ENCODE data around the gene FBRSL1.

FBRSL1 gene

GRCh38 chr12:132513458-132514135, 23.6 kb downstream of the FBRSL1 start:
- Histone ChIP-seq H3K79me2 (ENCODE audit: insufficient read depth, low read depth) (no peaks in the 10 kb centered on the region), H3K4me3 (IDR thresholded peaks at IDR 0.05; ENCODE audit: insufficient read depth, low read depth, low read length) (no peak overlapping the region), H4K20me1 (ENCODE audit: insufficient read depth) (no peaks in the 10 kb centered on the region), H3K27me3 (ENCODE audit: insufficient read depth, low read depth) (no peaks in the 10 kb centered on the region), H3K27ac (no peak overlapping the region), H3K4me2 (no peak overlapping the region), H3K4me1 (ENCODE audit: low read depth, poor library complexity, severe bottlenecking) (no peaks in the 10 kb centered on the region), H3K9ac (no peak overlapping the region), H2AFZ (ENCODE audit: low read depth) (no peak overlapping the region), H3K36me3 (ENCODE audit: insufficient read depth) (no peaks in the 10 kb centered on the region)
- TF ChIP-seq CTCF (conservative IDR thresholded peaks at IDR 0.05; ENCODE audit: low read depth, low read length): no peak

GRCh38 chr12:132514216-132514820, 24.4 kb downstream of the FBRSL1 start:
- no peak overlapping the region for H2AFZ ChIP-seq (ENCODE audit: low read depth)
- TF ChIP-seq CTCF (conservative IDR thresholded peaks at IDR 0.05; ENCODE audit: low read depth, low read length): no peak
- no peaks in the 10 kb centered on the region for H3K27me3 ChIP-seq (ENCODE audit: insufficient read depth, low read depth)
- no peaks in the 10 kb centered on the region for H3K36me3 ChIP-seq (ENCODE audit: insufficient read depth)
- H3K4me3 ChIP-seq (IDR thresholded peaks at IDR 0.05; ENCODE audit: insufficient read depth, low read depth, low read length): no peak overlapping the region
- no peak overlapping the region for H3K9ac ChIP-seq
- H4K20me1 ChIP-seq (ENCODE audit: insufficient read depth): no peaks in the 10 kb centered on the region
- no peak overlapping the region for H3K4me2 ChIP-seq
- H3K27ac ChIP-seq: no peak overlapping the region
- H3K79me2 ChIP-seq (ENCODE audit: insufficient read depth, low read depth): no peaks in the 10 kb centered on the region
- H3K4me1 ChIP-seq (ENCODE audit: low read depth, poor library complexity, severe bottlenecking): no peaks in the 10 kb centered on the region

- H3K4me1 ChIP-seq (ENCODE audit: low read depth, poor library complexity, severe bottlenecking): no peaks in the 10 kb centered on the region
- H3K27me3 ChIP-seq (ENCODE audit: insufficient read depth, low read depth): no peaks in the 10 kb centered on the region
- H4K20me1 ChIP-seq (ENCODE audit: insufficient read depth): no peaks in the 10 kb centered on the region
- no peak overlapping the region for H2AFZ ChIP-seq (ENCODE audit: low read depth)
- no peak overlapping the region for H3K4me3 ChIP-seq (IDR thresholded peaks at IDR 0.05; ENCODE audit: insufficient read depth, low read depth, low read length)
- no peak overlapping the region for H3K9ac ChIP-seq
- H3K36me3 ChIP-seq (ENCODE audit: insufficient read depth): no peaks in the 10 kb centered on the region
- no peak overlapping the region for H3K4me2 ChIP-seq
- no peak overlapping the region for H3K27ac ChIP-seq
- no peak for TF ChIP-seq CTCF (conservative IDR thresholded peaks at IDR 0.05; ENCODE audit: low read depth, low read length)
- H3K79me2 ChIP-seq (ENCODE audit: insufficient read depth, low read depth): no peaks in the 10 kb centered on the region
Measured at GRCh38 chr12:132514838-132515237, 24.9 kb downstream of the FBRSL1 start.

- TF ChIP-seq CTCF (conservative IDR thresholded peaks at IDR 0.05; ENCODE audit: low read depth, low read length): no peak
- Histone ChIP-seq H2AFZ (ENCODE audit: low read depth) (no peak overlapping the region), H4K20me1 (ENCODE audit: insufficient read depth) (no peaks in the 10 kb centered on the region), H3K79me2 (ENCODE audit: insufficient read depth, low read depth) (no peaks in the 10 kb centered on the region), H3K4me1 (ENCODE audit: low read depth, poor library complexity, severe bottlenecking) (no peaks in the 10 kb centered on the region), H3K27me3 (ENCODE audit: insufficient read depth, low read depth) (no peaks in the 10 kb centered on the region), H3K4me2 (no peak overlapping the region), H3K4me3 (IDR thresholded peaks at IDR 0.05; ENCODE audit: insufficient read depth, low read depth, low read length) (no peak overlapping the region), H3K27ac (no peak overlapping the region), H3K36me3 (ENCODE audit: insufficient read depth) (no peaks in the 10 kb centered on the region), H3K9ac (no peak overlapping the region)
Measured at GRCh38 chr12:132516095-132517012, 26.4 kb downstream of the FBRSL1 start.

Data from KMS-11 (cell line).